GM23338 (cell line): ENCODE data around the gene FLNA.

Experiments
- CREB1 ChIP-seq: fragments of 250-450 bp; sonication (Bioruptor Pico); IDR thresholded peaks from 2 replicates; pipeline ENCODE4 v1.5.0; 2020; ENCODE audit warnings: low read depth, mild to moderate bottlenecking, moderate library complexity
- EZH2 ChIP-seq: fragments of 200-600 bp; sonication (generic); IDR thresholded peaks from one replicate; pipeline ENCODE4 v1.8.0; 2017; ENCODE audit warnings: antibody characterized with exemption, mild to moderate bottlenecking, low read depth; ENCODE audit not compliant: unreplicated experiment
- EZH2phosphoT487 ChIP-seq: fragments of 200-600 bp; sonication (generic); IDR thresholded peaks from one replicate; pipeline ENCODE4 v1.8.1; 2018; ENCODE audit warnings: antibody characterized with exemption; ENCODE audit not compliant: unreplicated experiment
- JUNB ChIP-seq: IDR thresholded peaks from one replicate; pipeline ENCODE4 v1.6.1; 2016; ENCODE audit warnings: antibody characterized with exemption; ENCODE audit not compliant: unreplicated experiment
- POLR2AphosphoS5 ChIP-seq: IDR thresholded peaks from 2 replicates; pipeline ENCODE4 v1.6.1; 2016; ENCODE audit warnings: antibody characterized with exemption, low read depth
- ZNF114 ChIP-seq: fragments of 250-450 bp; sonication (Bioruptor Pico); IDR thresholded peaks from 2 replicates; pipeline ENCODE4 v1.5.0; 2020; ENCODE audit warnings: mild to moderate bottlenecking, moderate library complexity
- ZNF331 ChIP-seq: fragments of 250-450 bp; sonication (Bioruptor Pico); IDR thresholded peaks from 2 replicates; pipeline ENCODE4 v1.5.0; 2020; ENCODE audit warnings: low read depth, mild to moderate bottlenecking, moderate library complexity
- TF ChIP-seq, protein P1 (sequence below), 2 experiments: fragments of 200-600 bp in 1 of 2; sonication (generic) in 1 of 2; conservative IDR thresholded peaks; 2 replicates each; pipeline versions ENCODE4 v1.5.1 to v1.6.1; 2016 to 2017; ENCODE audit warnings: antibody characterized with exemption in 2 of 2, low read depth in 2 of 2, mild to moderate bottlenecking in 2 of 2, moderate library complexity in 1 of 2
- TF ChIP-seq, protein P2 (sequence below): IDR thresholded peaks from one replicate; pipeline ENCODE4 v1.6.1; 2018; ENCODE audit warnings: antibody characterized with exemption; ENCODE audit not compliant: unreplicated experiment
- TF ChIP-seq, protein P3 (sequence below): IDR thresholded peaks from 2 replicates; pipeline ENCODE4 v1.6.1; 2016; ENCODE audit warnings: antibody characterized with exemption

DNA sequence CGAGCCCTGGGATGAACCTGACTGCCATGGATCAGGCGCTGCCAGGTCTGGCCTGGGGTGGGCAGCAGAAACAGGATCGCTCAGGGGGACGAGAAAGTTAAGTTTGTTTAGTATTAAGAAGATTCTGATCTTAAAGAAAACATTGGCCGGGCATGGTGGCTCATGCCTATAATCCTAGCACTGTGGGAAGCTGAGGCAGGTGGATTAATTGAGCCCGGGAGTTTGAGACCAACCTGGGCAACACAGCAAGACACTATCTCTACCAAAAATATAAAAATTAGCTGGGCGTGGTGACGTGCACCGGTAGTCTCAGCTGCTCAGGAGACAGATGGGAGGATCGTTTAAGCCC lies 696 bp upstream of the FLNA start:
- TF ChIP-seq, protein P1, sequence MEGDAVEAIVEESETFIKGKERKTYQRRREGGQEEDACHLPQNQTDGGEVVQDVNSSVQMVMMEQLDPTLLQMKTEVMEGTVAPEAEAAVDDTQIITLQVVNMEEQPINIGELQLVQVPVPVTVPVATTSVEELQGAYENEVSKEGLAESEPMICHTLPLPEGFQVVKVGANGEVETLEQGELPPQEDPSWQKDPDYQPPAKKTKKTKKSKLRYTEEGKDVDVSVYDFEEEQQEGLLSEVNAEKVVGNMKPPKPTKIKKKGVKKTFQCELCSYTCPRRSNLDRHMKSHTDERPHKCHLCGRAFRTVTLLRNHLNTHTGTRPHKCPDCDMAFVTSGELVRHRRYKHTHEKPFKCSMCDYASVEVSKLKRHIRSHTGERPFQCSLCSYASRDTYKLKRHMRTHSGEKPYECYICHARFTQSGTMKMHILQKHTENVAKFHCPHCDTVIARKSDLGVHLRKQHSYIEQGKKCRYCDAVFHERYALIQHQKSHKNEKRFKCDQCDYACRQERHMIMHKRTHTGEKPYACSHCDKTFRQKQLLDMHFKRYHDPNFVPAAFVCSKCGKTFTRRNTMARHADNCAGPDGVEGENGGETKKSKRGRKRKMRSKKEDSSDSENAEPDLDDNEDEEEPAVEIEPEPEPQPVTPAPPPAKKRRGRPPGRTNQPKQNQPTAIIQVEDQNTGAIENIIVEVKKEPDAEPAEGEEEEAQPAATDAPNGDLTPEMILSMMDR (conservative IDR thresholded peaks at IDR 0.05; ENCODE audit: low read depth in 2 of 2): no peak
- TF ChIP-seq POLR2AphosphoS5 (no peak), CREB1 (CRISPR knock-in tag) (no peak), EZH2 (no peak), EZH2phosphoT487 (no peak), ZNF114 (CRISPR knock-in tag) (no peak), JUNB (no peak), ZNF331 (CRISPR knock-in tag) (no peak)
- TF ChIP-seq, protein P2, sequence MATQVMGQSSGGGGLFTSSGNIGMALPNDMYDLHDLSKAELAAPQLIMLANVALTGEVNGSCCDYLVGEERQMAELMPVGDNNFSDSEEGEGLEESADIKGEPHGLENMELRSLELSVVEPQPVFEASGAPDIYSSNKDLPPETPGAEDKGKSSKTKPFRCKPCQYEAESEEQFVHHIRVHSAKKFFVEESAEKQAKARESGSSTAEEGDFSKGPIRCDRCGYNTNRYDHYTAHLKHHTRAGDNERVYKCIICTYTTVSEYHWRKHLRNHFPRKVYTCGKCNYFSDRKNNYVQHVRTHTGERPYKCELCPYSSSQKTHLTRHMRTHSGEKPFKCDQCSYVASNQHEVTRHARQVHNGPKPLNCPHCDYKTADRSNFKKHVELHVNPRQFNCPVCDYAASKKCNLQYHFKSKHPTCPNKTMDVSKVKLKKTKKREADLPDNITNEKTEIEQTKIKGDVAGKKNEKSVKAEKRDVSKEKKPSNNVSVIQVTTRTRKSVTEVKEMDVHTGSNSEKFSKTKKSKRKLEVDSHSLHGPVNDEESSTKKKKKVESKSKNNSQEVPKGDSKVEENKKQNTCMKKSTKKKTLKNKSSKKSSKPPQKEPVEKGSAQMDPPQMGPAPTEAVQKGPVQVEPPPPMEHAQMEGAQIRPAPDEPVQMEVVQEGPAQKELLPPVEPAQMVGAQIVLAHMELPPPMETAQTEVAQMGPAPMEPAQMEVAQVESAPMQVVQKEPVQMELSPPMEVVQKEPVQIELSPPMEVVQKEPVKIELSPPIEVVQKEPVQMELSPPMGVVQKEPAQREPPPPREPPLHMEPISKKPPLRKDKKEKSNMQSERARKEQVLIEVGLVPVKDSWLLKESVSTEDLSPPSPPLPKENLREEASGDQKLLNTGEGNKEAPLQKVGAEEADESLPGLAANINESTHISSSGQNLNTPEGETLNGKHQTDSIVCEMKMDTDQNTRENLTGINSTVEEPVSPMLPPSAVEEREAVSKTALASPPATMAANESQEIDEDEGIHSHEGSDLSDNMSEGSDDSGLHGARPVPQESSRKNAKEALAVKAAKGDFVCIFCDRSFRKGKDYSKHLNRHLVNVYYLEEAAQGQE: no peak
- TF ChIP-seq, protein P3, sequence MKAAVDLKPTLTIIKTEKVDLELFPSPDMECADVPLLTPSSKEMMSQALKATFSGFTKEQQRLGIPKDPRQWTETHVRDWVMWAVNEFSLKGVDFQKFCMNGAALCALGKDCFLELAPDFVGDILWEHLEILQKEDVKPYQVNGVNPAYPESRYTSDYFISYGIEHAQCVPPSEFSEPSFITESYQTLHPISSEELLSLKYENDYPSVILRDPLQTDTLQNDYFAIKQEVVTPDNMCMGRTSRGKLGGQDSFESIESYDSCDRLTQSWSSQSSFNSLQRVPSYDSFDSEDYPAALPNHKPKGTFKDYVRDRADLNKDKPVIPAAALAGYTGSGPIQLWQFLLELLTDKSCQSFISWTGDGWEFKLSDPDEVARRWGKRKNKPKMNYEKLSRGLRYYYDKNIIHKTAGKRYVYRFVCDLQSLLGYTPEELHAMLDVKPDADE: no peak
